SK-N-SH (cell line): ENCODE results near the gene MRPL10. TPM values are rescaled to one million over a fixed set of nuclear protein-coding genes. Genes with fewer than 3 reads are reported as not detected.

Source experiments
- CTCF ChIA-PET: fragments of 300-600, 350-600 bp; formaldehyde crosslinking; extraction: SDS; loops from one replicate; lab custom pipeline; 2021; lab: Yijun Ruan, JAX
- POLR2A ChIA-PET: fragments of 350-600 bp; sonication (Branson Sonifier 250); formaldehyde crosslinking; extraction: SDS; loops from one replicate; lab custom pipeline; 2020; ENCODE audit warnings: antibody characterized with exemption, inconsistent platforms; lab: Yijun Ruan, JAX
- DNase-seq: peaks from one replicate; pipeline ENCODE4 v3.0.0; 2012
- H2AFZ ChIP-seq: fragments of 200-600 bp; sonication (generic); 2 replicates; pipeline ENCODE4 v1.8.1; 2016; ENCODE audit warnings: antibody characterized with exemption, mild to moderate bottlenecking, low read depth
- H3F3A ChIP-seq: fragments of 200-600 bp; sonication (generic); replicated peaks from 2 replicates; pipeline ENCODE3; 2016; ENCODE audit warnings: antibody characterized with exemption, mild to moderate bottlenecking; ENCODE audit not compliant: insufficient read depth
- H3K27ac ChIP-seq, 2 experiments: fragments of 200-500 bp in 1 of 2; fragments of 200-600 bp in 1 of 2; sonication (Bioruptor generic) in 1 of 2; sonication (generic), shearing (Covaris generic) in 1 of 2; 2 replicates each; pipeline versions ENCODE4 v1.5.1 to v1.6.1; 2014 to 2016; ENCODE audit warnings: low read depth in 2 of 2, inconsistent platforms in 1 of 2, low read length in 1 of 2, mild to moderate bottlenecking in 1 of 2, mixed read lengths in 1 of 2
- H3K27me3 ChIP-seq: fragments of 200-600 bp; sonication (generic), shearing (Covaris generic); 2 replicates; pipeline ENCODE4 v1.6.1; 2016; ENCODE audit warnings: mixed run types; ENCODE audit not compliant: insufficient read depth
- H3K36me3 ChIP-seq, 2 experiments: fragments of 200-500 bp in 1 of 2; fragments of 200-600 bp in 1 of 2; sonication (Bioruptor generic) in 1 of 2; sonication (generic) in 1 of 2; replicated peaks in 1 of 2; 2 replicates each; pipeline versions ENCODE3 to v1.5.1; 2014 to 2016; ENCODE audit warnings: low read length in 1 of 2, mild to moderate bottlenecking in 1 of 2; ENCODE audit not compliant: insufficient read depth in 2 of 2, control insufficient read depth in 1 of 2
- H3K4me1 ChIP-seq, 2 experiments: fragments of 200-500 bp in 1 of 2; fragments of 200-600 bp in 1 of 2; sonication (Bioruptor generic) in 1 of 2; sonication (generic), shearing (Covaris generic) in 1 of 2; 2 replicates each; pipeline versions ENCODE4 v1.5.1 to v1.6.1; 2014 to 2016; ENCODE audit warnings: low read depth in 1 of 2, low read length in 1 of 2, mixed run types in 1 of 2; ENCODE audit not compliant: insufficient read depth in 2 of 2, control insufficient read depth in 1 of 2
- H3K4me2 ChIP-seq: fragments of 200-600 bp; sonication (generic), shearing (Covaris generic); 2 replicates; pipeline ENCODE4 v1.6.1; 2017; ENCODE audit warnings: mixed run types
- H3K4me3 ChIP-seq, 2 experiments: fragments of 200-500 bp in 1 of 2; fragments of 200-600 bp in 1 of 2; sonication (Bioruptor generic) in 1 of 2; sonication (generic), shearing (Covaris generic) in 1 of 2; 2 replicates each; pipeline versions ENCODE4 v1.5.1 to v1.8.1; 2014 to 2016; ENCODE audit warnings: low read depth in 2 of 2, inconsistent platforms in 1 of 2, low read length in 1 of 2, mild to moderate bottlenecking in 1 of 2, mixed read lengths in 1 of 2, moderate library complexity in 1 of 2
- H3K79me2 ChIP-seq: fragments of 200-600 bp; sonication (generic); 2 replicates; pipeline ENCODE4 v1.8.1; 2017; ENCODE audit warnings: mild to moderate bottlenecking; ENCODE audit not compliant: insufficient read depth
- H3K9ac ChIP-seq: fragments of 200-600 bp; sonication (generic); 2 replicates; pipeline ENCODE4 v1.6.1; 2017; ENCODE audit warnings: mixed run types
- H3K9me2 ChIP-seq: fragments of 200-600 bp; sonication (generic); 2 replicates; pipeline ENCODE4 v1.6.1; 2017; ENCODE audit warnings: mixed run types
- H3K9me3 ChIP-seq: fragments of 200-600 bp; sonication (generic); 2 replicates; pipeline ENCODE4 v1.6.1; 2017; ENCODE audit warnings: mixed run types, mild to moderate bottlenecking, moderate library complexity
- H4K20me1 ChIP-seq: fragments of 200-600 bp; sonication (generic); 2 replicates; pipeline ENCODE4 v1.6.1; 2017; ENCODE audit warnings: mild to moderate bottlenecking, mixed run types; ENCODE audit not compliant: insufficient read depth
- CHD2 ChIP-seq: fragments of 150-350 bp; IDR thresholded peaks from 2 replicates; pipeline ENCODE4 v1.6.1; 2018; ENCODE audit warnings: low read length; ENCODE audit not compliant: partially characterized antibody
- EP300 ChIP-seq, 2 experiments: IDR thresholded peaks; 2 replicates each; pipeline versions ENCODE4 v1.4.0 to v1.6.1; 2012; ENCODE audit warnings: borderline replicate concordance in 1 of 2, low read depth in 1 of 2, low read length in 1 of 2
- EZH2phosphoT487 ChIP-seq: fragments of 200-600 bp; sonication (generic); IDR thresholded peaks from 2 replicates; pipeline ENCODE4 v1.6.1; 2017; ENCODE audit warnings: low read depth, mixed run types, mild to moderate bottlenecking, antibody characterized with exemption, moderate library complexity, borderline replicate concordance
- FOSL2 ChIP-seq: IDR thresholded peaks from 2 replicates; pipeline ENCODE4 v1.4.0; 2012; ENCODE audit warnings: low read depth, mild to moderate bottlenecking, moderate library complexity, borderline replicate concordance
- FOXM1 ChIP-seq: IDR thresholded peaks from 2 replicates; pipeline ENCODE4 v1.4.0; 2012; ENCODE audit warnings: low read depth, mild to moderate bottlenecking
- GATA2 ChIP-seq: sonication (generic); formaldehyde crosslinking; IDR thresholded peaks from 2 replicates; pipeline ENCODE4 v1.5.0; 2020; ENCODE audit warnings: mild to moderate bottlenecking, missing genetic modification reagents
- NFIC ChIP-seq: IDR thresholded peaks from 2 replicates; pipeline ENCODE4 v1.4.0; 2012; ENCODE audit warnings: borderline replicate concordance
- POLR2AphosphoS5 ChIP-seq: IDR thresholded peaks from 2 replicates; pipeline ENCODE4 v1.6.1; 2012; ENCODE audit warnings: low read depth, low read length
- RXRA ChIP-seq: IDR thresholded peaks from 2 replicates; pipeline ENCODE4 v1.4.0; 2012; ENCODE audit warnings: low read depth, mild to moderate bottlenecking, borderline replicate concordance
- SMC3 ChIP-seq: IDR thresholded peaks from 2 replicates; pipeline ENCODE4 v1.6.1; 2012; ENCODE audit warnings: low read depth, low read length, improper control_type of control experiment
- TAF1 ChIP-seq: IDR thresholded peaks from 2 replicates; pipeline ENCODE4 v1.6.1; 2012; ENCODE audit warnings: low read depth, mild to moderate bottlenecking, low read length, moderate library complexity, borderline replicate concordance
- WGBS: methylation state at CpG from one replicate; pipeline ENCODE4 v1.1.6; 2017; ENCODE audit warnings: low lambda C conversion rate; 5-methylcytosine and 5-hydroxymethylcytosine counted together
- polyA plus RNA-seq, 3 experiments: library from polyadenylated mRNA; depleted of rRNA; stranded (reverse); fragments of >200 nt; gene quantifications; 2 replicates each; pipeline ENCODE4 v1.2.3, GENCODE V29; 2012
- TF ChIP-seq, protein P1 (sequence below): fragments of 150-350 bp; IDR thresholded peaks from 2 replicates; pipeline ENCODE4 v1.6.1; 2016; ENCODE audit warnings: mild to moderate bottlenecking, low read depth, low read length
- TF ChIP-seq, protein P2 (sequence below): IDR thresholded peaks from 2 replicates; pipeline ENCODE4 v1.4.0; 2012; ENCODE audit warnings: low read depth
- TF ChIP-seq, protein P3 (sequence below): IDR thresholded peaks from 2 replicates; pipeline ENCODE4 v1.6.1; 2012; ENCODE audit warnings: mild to moderate bottlenecking, low read depth, low read length, moderate library complexity
- TF ChIP-seq, protein P4 (sequence below): IDR thresholded peaks from 2 replicates; pipeline ENCODE4 v1.4.0; 2012; ENCODE audit warnings: low read depth, borderline replicate concordance

The MRPL10 gene
- polyA plus RNA-seq, 1 of the 3 experiments (the other 2 are of a cell fraction) = 136 TPM

DNA sequence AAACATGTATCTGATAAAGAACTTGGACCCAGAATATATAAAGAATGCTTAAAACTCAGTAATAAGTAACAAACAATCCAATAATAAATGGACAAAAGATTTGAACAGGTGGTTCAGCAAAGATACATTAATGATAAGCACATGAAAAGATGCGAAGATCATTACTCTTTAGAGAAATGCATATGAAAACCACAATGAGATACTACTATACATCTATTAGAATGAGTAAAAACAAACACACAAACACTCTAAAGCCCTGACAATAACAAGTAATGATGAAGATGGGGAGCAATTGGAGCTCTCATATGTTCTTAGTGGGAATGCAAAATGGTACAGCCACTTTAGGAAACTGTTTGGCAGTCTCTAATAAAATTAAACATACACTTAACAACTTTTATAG is 38.9 kb downstream of the MRPL10 start (continued):
- no peak for TF ChIP-seq FOSL2

DNA sequence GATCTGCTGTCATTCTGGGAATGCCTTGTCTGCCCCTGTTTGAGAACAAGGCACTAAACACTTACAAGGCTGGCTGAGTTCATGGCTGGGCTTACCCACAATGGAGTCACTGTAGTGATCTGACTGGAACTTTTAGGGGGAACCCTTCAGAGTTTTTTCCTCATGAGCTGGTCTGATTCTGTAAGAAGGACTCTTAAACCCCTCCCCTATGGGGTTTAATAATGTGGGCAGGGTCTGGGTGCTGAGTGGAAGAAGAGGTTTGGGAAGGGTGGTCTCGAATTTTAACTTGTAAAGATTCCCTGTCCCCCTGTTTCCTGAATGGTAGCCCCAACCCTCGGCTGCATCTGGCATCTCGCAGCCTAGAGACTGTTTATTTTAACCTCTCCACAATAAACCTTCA is 40.3 kb downstream of the MRPL10 start:
- CTCF ChIA-PET = interaction anchor here (1.2 to 2.7 kb wide), 5 partner anchors 12 to 93 kb away, joined by 7 to 38 read pairs (median 12); partner anchors contain the start of gene OSBPL7
- peaks cover 84% of the 10 kb centered on the region for H3K27me3 ChIP-seq
- H3K27ac ChIP-seq = no peak overlapping the region
- H3K4me2 ChIP-seq = no peak overlapping the region
- no peak overlapping the region for H2AFZ ChIP-seq
- peaks cover 0 to 5% of the 10 kb centered on the region in 2 experiments; a peak in 1 of 4 replicates for H3K4me1 ChIP-seq
- H3K9me3 ChIP-seq = no peaks in the 10 kb centered on the region
- TF ChIP-seq, protein P1, sequence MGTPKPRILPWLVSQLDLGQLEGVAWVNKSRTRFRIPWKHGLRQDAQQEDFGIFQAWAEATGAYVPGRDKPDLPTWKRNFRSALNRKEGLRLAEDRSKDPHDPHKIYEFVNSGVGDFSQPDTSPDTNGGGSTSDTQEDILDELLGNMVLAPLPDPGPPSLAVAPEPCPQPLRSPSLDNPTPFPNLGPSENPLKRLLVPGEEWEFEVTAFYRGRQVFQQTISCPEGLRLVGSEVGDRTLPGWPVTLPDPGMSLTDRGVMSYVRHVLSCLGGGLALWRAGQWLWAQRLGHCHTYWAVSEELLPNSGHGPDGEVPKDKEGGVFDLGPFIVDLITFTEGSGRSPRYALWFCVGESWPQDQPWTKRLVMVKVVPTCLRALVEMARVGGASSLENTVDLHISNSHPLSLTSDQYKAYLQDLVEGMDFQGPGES = no peak
- TF ChIP-seq POLR2AphosphoS5 = no peak
- no peak for TF ChIP-seq SMC3
- no peak for TF ChIP-seq FOSL2
- no peak for TF ChIP-seq NFIC
- TF ChIP-seq RXRA = no peak
- TF ChIP-seq, protein P2, sequence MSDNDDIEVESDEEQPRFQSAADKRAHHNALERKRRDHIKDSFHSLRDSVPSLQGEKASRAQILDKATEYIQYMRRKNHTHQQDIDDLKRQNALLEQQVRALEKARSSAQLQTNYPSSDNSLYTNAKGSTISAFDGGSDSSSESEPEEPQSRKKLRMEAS = no peak
- no peak for TF ChIP-seq GATA2 (CRISPR knock-in tag)
- TF ChIP-seq, protein P3, sequence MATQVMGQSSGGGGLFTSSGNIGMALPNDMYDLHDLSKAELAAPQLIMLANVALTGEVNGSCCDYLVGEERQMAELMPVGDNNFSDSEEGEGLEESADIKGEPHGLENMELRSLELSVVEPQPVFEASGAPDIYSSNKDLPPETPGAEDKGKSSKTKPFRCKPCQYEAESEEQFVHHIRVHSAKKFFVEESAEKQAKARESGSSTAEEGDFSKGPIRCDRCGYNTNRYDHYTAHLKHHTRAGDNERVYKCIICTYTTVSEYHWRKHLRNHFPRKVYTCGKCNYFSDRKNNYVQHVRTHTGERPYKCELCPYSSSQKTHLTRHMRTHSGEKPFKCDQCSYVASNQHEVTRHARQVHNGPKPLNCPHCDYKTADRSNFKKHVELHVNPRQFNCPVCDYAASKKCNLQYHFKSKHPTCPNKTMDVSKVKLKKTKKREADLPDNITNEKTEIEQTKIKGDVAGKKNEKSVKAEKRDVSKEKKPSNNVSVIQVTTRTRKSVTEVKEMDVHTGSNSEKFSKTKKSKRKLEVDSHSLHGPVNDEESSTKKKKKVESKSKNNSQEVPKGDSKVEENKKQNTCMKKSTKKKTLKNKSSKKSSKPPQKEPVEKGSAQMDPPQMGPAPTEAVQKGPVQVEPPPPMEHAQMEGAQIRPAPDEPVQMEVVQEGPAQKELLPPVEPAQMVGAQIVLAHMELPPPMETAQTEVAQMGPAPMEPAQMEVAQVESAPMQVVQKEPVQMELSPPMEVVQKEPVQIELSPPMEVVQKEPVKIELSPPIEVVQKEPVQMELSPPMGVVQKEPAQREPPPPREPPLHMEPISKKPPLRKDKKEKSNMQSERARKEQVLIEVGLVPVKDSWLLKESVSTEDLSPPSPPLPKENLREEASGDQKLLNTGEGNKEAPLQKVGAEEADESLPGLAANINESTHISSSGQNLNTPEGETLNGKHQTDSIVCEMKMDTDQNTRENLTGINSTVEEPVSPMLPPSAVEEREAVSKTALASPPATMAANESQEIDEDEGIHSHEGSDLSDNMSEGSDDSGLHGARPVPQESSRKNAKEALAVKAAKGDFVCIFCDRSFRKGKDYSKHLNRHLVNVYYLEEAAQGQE = no peak
- TF ChIP-seq EZH2phosphoT487 = no peak
- TF ChIP-seq FOXM1 = no peak
- TF ChIP-seq, protein P4, sequence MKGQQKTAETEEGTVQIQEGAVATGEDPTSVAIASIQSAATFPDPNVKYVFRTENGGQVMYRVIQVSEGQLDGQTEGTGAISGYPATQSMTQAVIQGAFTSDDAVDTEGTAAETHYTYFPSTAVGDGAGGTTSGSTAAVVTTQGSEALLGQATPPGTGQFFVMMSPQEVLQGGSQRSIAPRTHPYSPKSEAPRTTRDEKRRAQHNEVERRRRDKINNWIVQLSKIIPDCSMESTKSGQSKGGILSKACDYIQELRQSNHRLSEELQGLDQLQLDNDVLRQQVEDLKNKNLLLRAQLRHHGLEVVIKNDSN = no peak
- TF ChIP-seq CHD2 = no peak
- no peak for TF ChIP-seq TAF1
- no peak for TF ChIP-seq EP300 (IDR thresholded peaks at IDR 0.05; ENCODE audit: borderline replicate concordance in 1 of 2, low read depth in 1 of 2, low read length in 1 of 2)
- no peaks in the 10 kb centered on the region for H4K20me1 ChIP-seq
- no peak for DNase-seq
- no peaks in the 10 kb centered on the region for H3K9me2 ChIP-seq
- no peaks in the 10 kb centered on the region for H3K79me2 ChIP-seq
- no peaks in the 10 kb centered on the region for H3K36me3 ChIP-seq
- H3K9ac ChIP-seq = no peak overlapping the region
- H3K4me3 ChIP-seq = no peak overlapping the region
- H3F3A ChIP-seq = no peaks in the 10 kb centered on the region
- WGBS = 39% methylated on average over 3 of the region's 3 CpGs
- POLR2A ChIA-PET = no interaction called here
